Activated CD4-positive, CD25-positive, alpha-beta regulatory T cell treated with anti-CD3 and anti-CD28 coated beads, Interleukin-2, amount 50 U/mL, for 24 hours (primary cell): Measurements from ENCODE around the gene LILRB4.
"Not testable (repeated sequence)": the region's sequence is repeated elsewhere in the genome, so short reads cannot be mapped to it uniquely, and the experiment has no call there.

Experiments used
- ATAC-seq, 2 donors: fragments of 150-1000 bp; cut with Tn5 transposase; one replicate each; pipeline ENCODE4 v1.10.0; 2021; ENCODE audit warnings: mild to moderate bottlenecking in 1 of 2, moderate library complexity in 1 of 2

Gene LILRB4

GRCh38 chr19:54662730-54663129, at the start of gene LILRB4:
TSS of gene LILRB4 (plus strand) at chr19:54662985. CDS start at chr19:54663034, 49 bp downstream.
- no peak for ATAC-seq

- ATAC-seq: no peak
These were observed 48.1 kb upstream of the LILRB4 start for GRCh38 chr19:54614726-54615125.

DNA sequence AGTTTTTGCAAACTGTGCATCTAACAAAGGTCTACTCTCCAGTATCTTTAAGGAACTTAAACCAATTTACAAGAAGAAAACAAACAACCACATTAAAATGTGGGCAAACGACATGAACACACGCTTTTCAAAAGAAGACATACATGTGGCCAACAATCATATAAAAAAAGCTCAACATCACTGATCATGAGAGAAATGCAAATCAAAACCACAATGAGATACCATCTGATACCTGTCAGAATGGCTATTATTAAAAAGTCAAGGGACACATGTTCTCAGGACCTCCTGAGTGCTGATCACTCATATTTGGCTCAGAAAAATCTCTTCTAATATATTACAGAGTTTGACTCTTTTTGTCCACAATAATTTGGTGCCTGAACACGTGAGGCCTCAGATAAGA, 46.7 kb upstream of the LILRB4 start:
- no peak for ATAC-seq

GRCh38 chr19:54616821-54617560, 45.8 kb upstream of the LILRB4 start:
- ATAC-seq: no peak

- no peak for ATAC-seq
These were observed 42.3 kb upstream of the LILRB4 start for GRCh38 chr19:54620464-54620863.

GRCh38 chr19:54622431-54622830, 40.4 kb upstream of the LILRB4 start:
- no peak for ATAC-seq

DNA sequence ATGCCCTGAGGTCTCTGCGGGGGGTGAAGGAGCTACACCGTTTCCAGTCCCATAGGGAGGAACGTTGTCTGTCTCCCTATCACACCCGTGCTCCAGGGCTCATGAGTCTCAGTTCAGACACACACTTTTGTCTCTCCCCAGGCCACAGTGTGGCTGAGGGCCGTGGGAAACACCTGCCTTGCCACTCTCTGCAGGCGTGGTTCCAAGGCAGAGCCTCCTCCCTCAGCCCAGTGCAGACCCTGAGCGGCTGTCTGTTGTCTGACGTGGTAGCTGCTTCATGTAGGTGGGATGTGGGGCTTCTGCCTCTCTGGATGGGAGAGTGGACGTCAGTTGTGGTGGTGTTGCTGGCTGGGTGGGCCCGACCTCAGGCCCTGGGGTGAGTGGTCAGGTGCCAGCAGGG, 38.6 kb upstream of the LILRB4 start:
- peak; percentile 21 to 33 for ATAC-seq

- ATAC-seq: peak in 1 of 2 donors; percentile 33
These were observed 37.7 kb upstream of the LILRB4 start for GRCh38 chr19:54624934-54625730.

- ATAC-seq: no peak
These were observed 36.0 kb upstream of the LILRB4 start for GRCh38 chr19:54626757-54627156.

- not testable (repeated sequence) for ATAC-seq
These were observed 34.9 kb upstream of the LILRB4 start for GRCh38 chr19:54627912-54628311.

- not testable (repeated sequence) for ATAC-seq
These were observed 32.5 kb upstream of the LILRB4 start, which contains the start of gene LILRB1 for GRCh38 chr19:54630262-54630661. TSS of gene LILRB1 (plus strand) at chr19:54630484. CDS start at chr19:54631074, 590 bp downstream.

DNA sequence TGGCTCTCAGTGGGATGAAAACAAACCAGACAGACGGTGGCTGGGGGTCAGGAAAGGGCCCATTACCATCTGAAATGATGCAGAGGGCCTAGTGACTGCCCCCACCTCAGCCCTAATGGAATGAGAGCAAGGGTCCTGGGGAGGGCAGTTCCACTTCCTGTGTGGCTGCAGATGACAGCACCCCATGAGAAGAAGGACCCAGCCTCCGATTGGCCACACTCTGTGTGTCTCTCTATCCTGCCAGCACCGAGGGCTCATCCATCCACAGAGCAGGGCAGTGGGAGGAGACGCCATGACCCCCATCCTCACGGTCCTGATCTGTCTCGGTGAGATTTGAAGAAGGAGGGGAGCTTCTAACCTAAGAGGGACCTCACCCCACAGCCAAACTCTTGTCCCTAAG, 32.0 kb upstream of the LILRB4 start:
- ATAC-seq: no peak

DNA sequence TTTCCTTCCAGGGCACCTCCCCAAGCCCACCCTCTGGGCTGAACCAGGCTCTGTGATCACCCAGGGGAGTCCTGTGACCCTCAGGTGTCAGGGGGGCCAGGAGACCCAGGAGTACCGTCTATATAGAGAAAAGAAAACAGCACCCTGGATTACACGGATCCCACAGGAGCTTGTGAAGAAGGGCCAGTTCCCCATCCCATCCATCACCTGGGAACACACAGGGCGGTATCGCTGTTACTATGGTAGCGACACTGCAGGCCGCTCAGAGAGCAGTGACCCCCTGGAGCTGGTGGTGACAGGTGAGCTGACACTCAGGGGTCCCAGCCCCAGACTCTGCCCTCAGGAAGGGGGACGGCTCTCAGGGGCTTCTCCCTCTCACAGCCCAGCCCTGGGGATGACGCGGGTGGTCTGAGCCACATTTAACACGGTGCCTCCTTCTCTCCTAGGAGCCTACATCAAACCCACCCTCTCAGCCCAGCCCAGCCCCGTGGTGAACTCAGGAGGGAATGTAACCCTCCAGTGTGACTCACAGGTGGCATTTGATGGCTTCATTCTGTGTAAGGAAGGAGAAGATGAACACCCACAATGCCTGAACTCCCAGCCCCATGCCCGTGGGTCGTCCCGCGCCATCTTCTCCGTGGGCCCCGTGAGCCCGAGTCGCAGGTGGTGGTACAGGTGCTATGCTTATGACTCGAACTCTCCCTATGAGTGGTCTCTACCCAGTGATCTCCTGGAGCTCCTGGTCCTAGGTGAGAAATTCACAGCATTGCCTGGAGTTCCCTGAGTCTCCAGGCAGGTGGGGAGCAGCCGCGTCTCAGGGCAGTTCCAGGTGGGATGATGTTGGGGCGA, 31.1 kb upstream of the LILRB4 start:
- not testable (repeated sequence) for ATAC-seq

DNA sequence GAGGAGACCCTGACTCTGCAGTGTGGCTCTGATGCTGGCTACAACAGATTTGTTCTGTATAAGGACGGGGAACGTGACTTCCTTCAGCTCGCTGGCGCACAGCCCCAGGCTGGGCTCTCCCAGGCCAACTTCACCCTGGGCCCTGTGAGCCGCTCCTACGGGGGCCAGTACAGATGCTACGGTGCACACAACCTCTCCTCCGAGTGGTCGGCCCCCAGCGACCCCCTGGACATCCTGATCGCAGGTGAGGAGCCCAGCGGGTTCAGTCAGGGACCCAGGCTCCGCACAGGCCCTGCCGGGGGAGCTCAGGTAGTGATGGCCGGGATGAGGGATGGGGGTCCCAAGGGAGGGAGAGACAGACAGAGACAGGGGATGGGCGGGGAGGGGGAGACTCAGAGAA, 30.3 kb upstream of the LILRB4 start:
- not testable (repeated sequence) for ATAC-seq

DNA sequence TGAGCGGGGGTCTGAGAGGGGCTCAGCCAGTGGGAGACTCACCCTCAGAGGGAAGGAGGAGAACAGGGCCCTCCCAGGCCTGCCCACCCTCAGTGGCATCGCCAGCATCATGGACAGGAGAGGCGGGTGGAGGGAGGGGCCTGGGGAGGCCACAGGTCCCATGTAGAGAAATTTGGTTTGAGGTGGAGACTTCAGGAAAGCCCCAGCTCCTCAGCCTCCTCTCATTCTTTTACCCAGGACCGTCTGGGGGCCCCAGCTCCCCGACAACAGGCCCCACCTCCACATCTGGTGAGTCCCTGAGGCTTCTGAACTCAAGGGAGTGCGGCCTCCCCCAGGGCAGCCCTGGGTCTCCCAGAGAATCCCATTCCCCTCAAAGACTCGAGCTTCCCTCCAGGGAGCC, 29.4 kb upstream of the LILRB4 start:
- no peak for ATAC-seq

DNA sequence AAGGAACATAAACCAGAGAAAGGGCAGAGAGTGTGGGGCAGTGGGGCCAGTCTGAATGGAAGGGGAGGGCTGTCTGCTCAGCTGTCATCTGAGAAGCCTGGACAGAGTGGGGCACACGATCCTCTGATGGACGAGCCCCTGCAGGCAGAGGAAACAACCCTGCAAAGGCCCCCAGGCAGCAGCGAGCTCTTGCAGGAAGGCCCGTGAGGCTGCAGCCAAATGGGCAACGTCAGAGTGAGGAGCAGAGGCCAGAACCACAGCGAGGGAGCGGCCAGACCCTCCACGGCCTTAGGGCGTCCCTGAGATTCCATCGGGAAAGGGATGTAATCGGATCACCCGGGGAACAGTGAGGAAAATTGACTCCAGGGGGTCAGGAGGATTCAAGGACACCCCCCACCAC, 26.7 kb upstream of the LILRB4 start:
- not testable (repeated sequence) for ATAC-seq

DNA sequence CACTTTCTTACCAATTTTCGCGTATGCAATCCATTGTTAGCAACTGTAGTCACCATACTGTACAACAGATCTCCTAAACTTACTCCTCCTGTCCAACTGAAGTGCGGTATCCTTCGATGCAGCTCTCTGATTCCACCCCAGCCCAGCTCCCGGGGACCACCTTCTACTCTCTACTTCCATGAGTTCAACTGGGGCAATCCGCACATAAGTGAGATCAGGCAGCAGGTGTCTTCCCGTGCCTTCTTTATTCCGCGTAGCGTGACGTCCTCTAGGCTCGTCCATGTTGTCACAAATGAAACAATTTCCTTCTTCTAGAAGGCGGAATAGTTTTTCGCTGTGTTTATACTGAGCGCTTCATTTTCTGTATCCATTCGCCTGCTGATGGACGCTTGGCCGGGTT, 24.1 kb upstream of the LILRB4 start:
- ATAC-seq: no peak

DNA sequence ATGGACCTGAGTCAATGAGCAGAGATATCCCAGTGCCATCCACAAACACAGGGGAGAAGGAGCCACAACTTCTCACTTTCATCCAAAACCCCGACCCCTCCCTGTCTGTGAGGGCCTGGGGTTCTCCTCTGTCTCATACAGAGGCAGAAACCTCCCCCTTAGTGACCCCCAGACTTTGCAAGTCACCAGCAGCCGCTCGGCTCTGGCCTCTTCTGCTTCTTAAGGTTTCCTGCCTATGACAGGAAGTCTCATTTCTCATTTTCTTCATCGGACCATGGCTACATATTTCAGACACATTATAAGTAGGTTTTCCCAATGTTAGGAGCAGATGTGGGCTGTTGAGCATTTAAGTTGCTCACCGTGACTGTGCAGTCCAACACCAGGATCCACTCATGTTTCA, 19.8 kb upstream of the LILRB4 start:
- ATAC-seq: not testable (repeated sequence)

- ATAC-seq: not testable (repeated sequence)
These were observed 19.2 kb upstream of the LILRB4 start for GRCh38 chr19:54643583-54643982.

- no peak for ATAC-seq
These were observed 18.7 kb upstream of the LILRB4 start for GRCh38 chr19:54644056-54644455.

DNA sequence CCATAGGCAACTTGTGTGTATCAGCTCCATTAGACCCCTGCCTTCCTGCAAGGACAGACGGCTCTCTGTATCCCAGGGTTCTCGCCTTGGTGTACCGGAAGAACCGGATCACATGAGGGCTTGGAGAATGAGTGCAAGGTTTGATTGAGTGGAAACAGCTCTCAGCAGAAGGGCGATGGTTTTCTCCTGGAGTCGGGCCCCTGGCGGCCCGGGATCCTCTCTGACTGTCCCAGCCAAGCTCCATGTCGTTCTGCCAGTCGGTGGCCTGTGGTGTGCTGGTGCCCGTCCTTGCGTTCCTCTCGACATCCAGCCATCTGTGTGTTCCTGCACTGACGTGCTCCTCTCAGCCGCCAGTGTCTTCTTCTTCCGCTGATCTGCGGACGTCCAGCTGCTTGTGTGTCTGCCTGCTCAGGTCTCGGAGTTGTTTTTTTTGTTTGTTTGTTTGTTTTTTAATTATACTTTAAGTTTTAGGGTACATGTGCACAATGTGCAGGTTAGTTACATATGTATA, 16.4 kb upstream of the LILRB4 start:
- ATAC-seq: no peak

GRCh38 chr19:54648129-54648528, 14.7 kb upstream of the LILRB4 start:
- no peak for ATAC-seq
